ENCODE measurements around the gene PCDHA13. TPM values are rescaled to one million over a fixed set of nuclear protein-coding genes. Genes with fewer than 3 reads are reported as not detected.

The PCDHA13 gene, protein sequence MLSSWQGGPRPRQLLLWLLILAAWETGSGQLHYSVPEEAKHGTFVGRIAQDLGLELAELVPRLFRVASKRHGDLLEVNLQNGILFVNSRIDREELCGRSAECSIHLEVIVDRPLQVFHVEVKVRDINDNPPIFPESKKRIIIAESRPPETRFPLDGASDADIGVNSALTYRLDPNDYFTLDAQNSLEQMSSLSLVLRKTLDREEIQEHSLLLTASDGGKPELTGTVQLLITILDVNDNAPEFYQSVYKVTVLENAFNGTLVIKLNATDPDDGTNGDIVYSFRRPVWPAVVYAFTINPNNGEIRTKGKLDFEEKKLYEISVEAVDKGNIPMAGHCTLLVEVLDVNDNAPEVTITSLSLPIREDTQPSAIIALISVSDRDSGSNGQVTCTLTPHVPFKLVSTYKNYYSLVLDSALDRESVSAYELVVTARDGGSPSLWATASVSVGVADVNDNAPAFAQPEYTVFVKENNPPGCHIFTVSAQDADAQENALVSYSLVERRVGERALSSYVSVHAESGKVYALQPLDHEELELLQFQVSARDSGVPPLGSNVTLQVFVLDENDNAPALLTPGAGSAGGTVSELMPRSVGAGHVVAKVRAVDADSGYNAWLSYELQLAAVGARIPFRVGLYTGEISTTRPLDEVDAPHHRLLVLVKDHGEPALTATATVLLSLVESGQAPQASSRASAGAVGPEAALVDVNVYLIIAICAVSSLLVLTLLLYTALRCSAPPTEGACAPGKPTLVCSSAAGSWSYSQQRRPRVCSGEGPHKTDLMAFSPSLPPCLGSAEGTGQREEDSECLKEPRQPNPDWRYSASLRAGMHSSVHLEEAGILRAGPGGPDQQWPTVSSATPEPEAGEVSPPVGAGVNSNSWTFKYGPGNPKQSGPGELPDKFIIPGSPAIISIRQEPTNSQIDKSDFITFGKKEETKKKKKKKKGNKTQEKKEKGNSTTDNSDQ
- 0.08 and 0.59 TPM in 2 replicates for total RNA-seq (ENCODE audit: low replicate concordance)

DNA sequence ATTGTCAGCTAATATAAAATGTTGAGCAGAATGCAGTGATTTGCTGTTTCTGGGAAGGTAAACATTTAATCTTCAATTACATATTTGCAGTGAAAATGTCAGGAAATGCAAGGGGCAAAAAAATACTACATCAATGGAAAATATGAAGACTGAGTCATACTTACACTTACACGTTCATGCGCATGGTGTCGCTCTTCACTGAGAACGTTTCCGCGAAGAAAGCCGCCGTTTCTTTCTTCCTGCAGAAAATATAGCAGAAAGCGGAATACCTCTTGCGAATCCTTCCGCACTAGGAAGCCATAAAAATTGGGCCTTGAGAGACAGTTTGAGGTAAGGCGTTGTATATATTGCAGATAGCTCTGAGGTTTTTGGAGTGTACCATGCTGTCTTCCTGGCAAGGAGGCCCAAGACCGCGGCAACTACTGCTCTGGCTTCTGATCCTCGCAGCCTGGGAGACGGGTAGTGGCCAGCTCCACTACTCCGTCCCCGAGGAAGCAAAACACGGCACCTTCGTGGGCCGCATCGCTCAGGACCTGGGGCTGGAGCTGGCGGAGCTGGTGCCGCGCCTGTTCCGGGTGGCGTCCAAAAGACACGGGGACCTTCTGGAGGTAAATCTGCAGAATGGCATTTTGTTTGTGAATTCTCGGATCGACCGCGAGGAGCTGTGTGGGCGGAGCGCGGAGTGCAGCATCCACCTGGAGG, at the start of gene PCDHA13:
Gene PCDHA13 (plus strand): TSS at position 236 of the 702 bp plus-strand sequence. CDS start 145 bp downstream, at position 381.

DNA sequence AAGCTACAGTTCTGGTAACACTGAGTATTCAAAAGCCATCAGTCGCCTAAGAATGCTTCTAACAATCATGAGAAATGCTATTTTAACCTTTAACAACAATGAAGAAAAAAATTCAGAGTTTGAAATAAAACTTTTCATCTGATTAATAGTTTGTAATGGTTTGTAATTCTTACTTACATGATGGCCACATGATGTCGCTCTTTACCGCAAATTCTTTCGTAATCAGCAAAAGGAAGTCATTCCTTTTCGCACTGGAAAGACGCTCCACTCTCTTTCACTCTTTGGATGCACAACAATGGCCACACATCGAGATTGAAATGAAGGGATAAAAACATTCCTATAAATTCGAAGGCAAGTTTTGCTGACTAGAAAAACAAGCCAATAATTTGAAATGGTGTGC, 47.9 kb upstream of the PCDHA13 start, which contains the start of gene PCDHA7:
Gene PCDHA7 (plus strand): TSS at position 277 of the 400 bp plus-strand sequence. CDS start 115 bp downstream, at position 392.

DNA sequence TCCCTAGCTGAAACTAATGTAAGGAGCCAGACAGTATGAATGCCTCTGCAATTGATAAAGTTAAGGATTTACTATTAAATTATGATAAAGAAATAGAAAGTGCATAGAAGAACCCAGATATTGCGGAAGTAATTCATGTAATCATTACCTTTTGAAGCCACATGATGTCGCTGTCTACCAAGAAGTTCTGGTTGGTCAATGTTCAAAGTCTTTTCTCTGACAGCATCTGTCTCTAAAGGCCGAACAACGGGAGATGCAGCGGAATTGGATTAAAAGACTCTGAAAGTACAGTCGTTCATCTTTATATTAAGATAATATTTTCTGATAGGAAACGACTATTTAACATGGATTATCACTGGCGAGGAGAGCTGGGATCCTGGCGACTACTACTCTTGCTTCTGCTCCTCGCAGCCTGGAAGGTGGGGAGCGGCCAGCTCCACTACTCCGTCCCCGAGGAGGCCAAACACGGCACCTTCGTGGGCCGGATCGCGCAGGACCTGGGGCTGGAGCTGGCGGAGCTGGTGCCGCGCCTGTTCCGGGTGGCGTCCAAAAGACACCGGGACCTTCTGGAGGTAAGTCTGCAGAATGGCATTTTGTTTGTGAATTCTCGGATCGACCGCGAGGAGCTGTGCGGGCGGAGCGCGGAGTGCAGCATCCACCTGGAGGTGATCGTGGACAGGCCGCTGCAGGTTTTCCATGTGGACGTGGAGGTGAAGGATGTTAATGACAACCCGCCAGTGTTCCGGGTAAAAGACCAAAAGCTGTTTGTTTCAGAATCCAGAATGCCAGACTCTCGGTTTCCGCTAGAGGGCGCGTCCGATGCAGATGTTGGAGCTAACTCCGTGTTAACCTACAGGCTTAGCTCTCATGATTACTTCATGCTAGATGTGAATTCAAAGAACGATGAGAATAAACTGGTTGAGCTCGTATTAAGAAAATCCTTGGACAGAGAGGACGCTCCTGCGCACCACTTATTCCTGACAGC, 40.7 kb upstream of the PCDHA13 start, which contains the start of gene PCDHA8:
Gene PCDHA8 (plus strand): TSS at position 210 of the 985 bp plus-strand sequence. CDS start 135 bp downstream, at position 345.

DNA sequence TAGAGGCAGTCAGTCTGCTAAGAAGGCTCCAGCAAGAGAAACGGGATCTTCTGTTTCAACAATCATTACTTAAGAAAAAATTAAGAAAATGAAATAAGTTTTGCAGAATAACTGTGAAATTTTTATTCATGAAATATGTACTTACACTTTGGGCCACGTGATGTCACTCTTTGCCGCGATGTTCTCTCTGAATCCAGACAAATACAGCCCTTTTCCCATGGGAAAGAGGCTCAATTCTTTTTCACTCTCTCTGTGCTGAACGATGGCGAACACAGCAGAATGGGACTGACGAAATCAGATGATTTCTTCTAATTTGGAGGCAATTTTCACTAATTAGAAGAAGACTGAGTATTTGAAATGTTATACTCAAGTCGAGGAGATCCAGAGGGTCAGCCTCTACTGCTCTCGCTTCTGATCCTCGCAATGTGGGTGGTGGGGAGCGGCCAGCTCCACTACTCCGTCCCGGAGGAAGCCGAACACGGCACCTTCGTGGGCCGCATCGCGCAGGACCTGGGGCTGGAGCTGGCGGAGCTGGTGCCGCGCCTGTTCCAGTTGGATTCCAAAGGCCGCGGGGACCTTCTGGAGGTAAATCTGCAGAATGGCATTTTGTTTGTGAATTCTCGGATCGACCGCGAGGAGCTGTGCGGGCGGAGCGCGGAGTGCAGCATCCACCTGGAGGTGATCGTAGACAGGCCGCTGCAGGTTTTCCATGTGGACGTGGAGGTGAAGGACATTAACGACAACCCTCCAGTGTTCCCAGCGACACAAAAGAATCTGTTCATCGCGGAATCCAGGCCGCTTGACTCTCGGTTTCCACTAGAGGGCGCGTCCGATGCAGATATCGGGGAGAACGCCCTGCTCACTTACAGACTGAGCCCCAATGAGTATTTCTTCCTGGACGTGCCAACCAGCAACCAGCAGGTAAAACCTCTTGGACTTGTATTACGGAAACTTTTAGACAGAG, 33.5 kb upstream of the PCDHA13 start, which contains the start of gene PCDHA9:
Gene PCDHA9 (plus strand): TSS at position 244 of the 964 bp plus-strand sequence. CDS start 114 bp downstream, at position 358.

DNA sequence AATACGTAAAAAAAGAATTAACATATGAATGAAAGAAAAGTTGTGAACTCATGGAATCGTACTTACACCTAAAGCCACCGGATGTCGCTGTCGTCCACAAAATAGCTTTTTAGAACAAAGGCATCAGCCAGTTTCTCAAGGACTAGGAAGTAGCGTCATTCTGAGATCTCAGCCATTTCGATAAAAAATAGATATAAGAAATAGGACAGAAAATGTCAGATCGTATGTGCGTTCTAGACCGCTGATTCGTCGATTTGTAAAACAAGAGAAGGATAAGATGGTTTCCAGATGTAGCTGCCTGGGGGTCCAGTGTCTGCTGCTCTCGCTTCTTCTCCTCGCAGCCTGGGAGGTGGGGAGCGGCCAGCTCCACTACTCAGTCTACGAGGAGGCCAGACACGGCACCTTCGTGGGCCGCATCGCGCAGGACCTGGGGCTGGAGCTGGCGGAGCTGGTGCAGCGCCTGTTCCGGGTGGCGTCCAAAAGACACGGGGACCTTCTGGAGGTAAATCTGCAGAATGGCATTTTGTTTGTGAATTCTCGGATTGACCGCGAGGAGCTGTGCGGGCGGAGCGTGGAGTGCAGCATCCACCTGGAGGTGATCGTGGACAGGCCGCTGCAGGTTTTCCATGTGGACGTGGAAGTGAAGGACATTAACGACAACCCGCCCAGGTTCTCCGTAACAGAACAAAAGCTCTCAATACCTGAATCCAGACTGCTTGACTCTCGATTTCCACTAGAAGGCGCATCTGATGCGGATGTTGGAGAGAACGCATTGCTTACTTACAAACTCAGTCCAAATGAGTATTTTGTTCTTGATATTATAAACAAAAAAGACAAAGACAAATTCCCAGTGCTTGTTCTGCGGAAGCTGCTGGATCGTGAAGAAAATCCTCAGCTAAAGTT, 25.9 kb upstream of the PCDHA13 start, which contains the start of gene PCDHA10:
Gene PCDHA10 (plus strand): TSS at position 126 of the 903 bp plus-strand sequence. CDS start 152 bp downstream, at position 278.

DNA sequence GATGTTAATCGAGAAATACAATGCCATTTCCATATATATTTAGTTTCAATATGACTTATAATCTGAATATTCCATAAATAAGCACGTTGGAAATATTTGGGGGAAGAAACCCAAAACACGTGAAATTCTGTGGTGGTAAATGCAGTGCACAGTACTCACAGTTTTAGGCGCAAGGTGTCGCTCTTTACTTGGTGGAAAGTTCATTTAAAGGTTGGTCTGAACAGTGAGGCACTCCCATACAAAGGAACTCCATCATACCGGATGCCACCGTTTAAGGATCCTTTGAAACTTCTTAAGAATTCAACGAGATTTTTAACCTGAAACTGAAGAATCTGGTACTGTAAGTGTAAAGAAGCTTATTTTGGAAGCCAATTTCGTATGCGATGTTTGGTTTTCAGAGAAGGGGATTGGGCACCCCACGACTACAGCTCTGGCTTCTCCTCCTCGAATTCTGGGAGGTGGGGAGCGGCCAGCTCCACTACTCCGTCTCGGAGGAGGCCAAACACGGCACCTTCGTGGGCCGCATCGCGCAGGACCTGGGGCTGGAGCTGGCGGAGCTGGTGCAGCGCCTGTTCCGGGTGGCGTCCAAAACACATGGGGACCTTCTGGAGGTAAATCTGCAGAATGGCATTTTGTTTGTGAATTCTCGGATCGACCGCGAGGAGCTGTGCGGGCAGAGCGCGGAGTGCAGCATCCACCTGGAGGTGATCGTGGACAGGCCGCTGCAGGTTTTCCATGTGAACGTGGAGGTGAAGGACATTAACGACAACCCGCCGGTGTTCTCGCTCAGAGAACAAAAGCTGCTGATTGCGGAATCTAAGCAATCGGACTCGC, 13.0 kb upstream of the PCDHA13 start, which contains the start of gene PCDHA11:
Gene PCDHA11 (plus strand): TSS at position 237 of the 834 bp plus-strand sequence. CDS start 147 bp downstream, at position 384.

DNA sequence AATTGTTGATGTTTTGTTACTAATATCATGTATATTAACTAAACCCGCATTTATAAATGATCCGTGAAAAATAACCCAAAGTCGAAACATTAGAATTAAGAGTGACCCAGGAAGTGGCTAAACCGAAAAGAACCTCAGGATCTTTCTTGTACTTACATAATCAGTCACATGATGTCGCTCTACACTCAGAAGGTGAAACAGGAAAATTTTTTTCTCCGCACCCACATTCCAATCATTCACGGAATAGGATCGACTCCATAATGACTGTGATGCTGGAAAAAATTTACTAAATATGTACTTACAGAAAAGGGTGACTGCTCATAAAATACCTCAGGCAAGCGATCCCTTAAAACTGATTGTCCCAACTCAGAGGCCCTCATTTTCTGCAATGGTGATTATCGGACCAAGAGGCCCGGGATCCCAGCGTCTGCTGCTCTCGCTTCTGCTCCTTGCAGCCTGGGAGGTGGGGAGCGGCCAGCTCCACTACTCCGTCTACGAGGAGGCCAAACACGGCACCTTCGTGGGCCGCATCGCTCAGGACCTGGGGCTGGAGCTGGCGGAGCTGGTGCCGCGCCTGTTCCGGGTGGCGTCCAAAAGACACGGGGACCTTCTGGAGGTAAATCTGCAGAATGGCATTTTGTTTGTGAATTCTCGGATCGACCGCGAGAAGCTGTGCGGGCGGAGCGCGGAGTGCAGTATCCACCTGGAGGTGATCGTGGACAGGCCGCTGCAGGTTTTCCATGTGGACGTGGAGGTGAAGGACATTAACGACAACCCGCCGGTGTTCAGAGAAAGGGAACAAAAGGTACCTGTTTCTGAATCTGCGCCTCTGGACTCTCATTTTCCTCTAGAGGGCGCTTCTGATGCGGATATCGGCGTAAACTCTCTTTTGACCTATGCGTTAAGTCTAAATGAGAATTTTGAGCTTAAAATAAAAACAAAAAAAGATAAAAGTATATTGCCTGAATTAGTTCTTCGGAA, 6.5 kb upstream of the PCDHA13 start, which contains the start of gene PCDHA12:
Gene PCDHA12 (plus strand): TSS at position 224 of the 981 bp plus-strand sequence. CDS start 165 bp downstream, at position 389.

GRCh38 chr5:140925806-140926442, 44.0 kb downstream of the PCDHA13 start, which contains the start of gene PCDHAC1:
Gene PCDHAC1 (plus strand): TSS chr5:140926299. CDS start chr5:140926893, 594 bp downstream.

Other genes with a start within 250 kb of the PCDHA13 start
- 2.8 and 107 TPM in 2 replicates for gene CD14, start 248.9 kb upstream of the PCDHA13 start, total RNA-seq (ENCODE audit: low replicate concordance)
- gene TMCO6, start 242.7 kb upstream of the PCDHA13 start, total RNA-seq (ENCODE audit: low replicate concordance) = 9.0 and 13.5 TPM in 2 replicates
- gene NDUFA2, start 234.5 kb upstream of the PCDHA13 start, total RNA-seq (ENCODE audit: low replicate concordance) = 84.9 and 115 TPM in 2 replicates
- gene IK, start 234.3 kb upstream of the PCDHA13 start, total RNA-seq (ENCODE audit: low replicate concordance) = 107 and 212 TPM in 2 replicates
- 25.9 and 27.7 TPM in 2 replicates for gene WDR55, start 217.2 kb upstream of the PCDHA13 start, total RNA-seq (ENCODE audit: low replicate concordance)
- gene DND1, start 208.5 kb upstream of the PCDHA13 start, total RNA-seq (ENCODE audit: low replicate concordance) = 0.30 TPM in 1 of 2 replicates, not detected in the other
- 67.7 and 92.6 TPM in 2 replicates for gene HARS1, start 190.8 kb upstream of the PCDHA13 start, total RNA-seq (ENCODE audit: low replicate concordance)
- 24.1 and 27.4 TPM in 2 replicates for gene HARS2, start 190.7 kb upstream of the PCDHA13 start, total RNA-seq (ENCODE audit: low replicate concordance)
- gene ZMAT2, start 181.7 kb upstream of the PCDHA13 start, total RNA-seq (ENCODE audit: low replicate concordance) = 63.1 and 94.5 TPM in 2 replicates
- gene PCDHA1, start 96.0 kb upstream of the PCDHA13 start, total RNA-seq (ENCODE audit: low replicate concordance) = 0.08 TPM in 1 of 2 replicates, not detected in the other
- gene PCDHA2, start 87.3 kb upstream of the PCDHA13 start, total RNA-seq (ENCODE audit: low replicate concordance) = 0.08 and 0.12 TPM in 2 replicates
- 0.15 and 0.70 TPM in 2 replicates for gene PCDHA3, start 81.1 kb upstream of the PCDHA13 start, total RNA-seq (ENCODE audit: low replicate concordance)
- gene PCDHA4, start 75.1 kb upstream of the PCDHA13 start, total RNA-seq (ENCODE audit: low replicate concordance) = 0.23 and 0.82 TPM in 2 replicates
- gene PCDHA5, start 60.5 kb upstream of the PCDHA13 start, total RNA-seq (ENCODE audit: low replicate concordance) = 0.08 TPM in 1 of 2 replicates, not detected in the other
- gene PCDHA6, start 54.2 kb upstream of the PCDHA13 start, total RNA-seq (ENCODE audit: low replicate concordance) = 0.53 and 2.9 TPM in 2 replicates
- 0.75 and 1.5 TPM in 2 replicates for gene PCDHA7, start 47.9 kb upstream of the PCDHA13 start, total RNA-seq (ENCODE audit: low replicate concordance)
- gene PCDHA8, start 40.9 kb upstream of the PCDHA13 start, total RNA-seq (ENCODE audit: low replicate concordance) = under 0.01 and 0.47 TPM in 2 replicates
- gene PCDHA9, start 33.7 kb upstream of the PCDHA13 start, total RNA-seq (ENCODE audit: low replicate concordance) = under 0.01 and 0.23 TPM in 2 replicates
- gene PCDHA10, start 26.2 kb upstream of the PCDHA13 start, total RNA-seq (ENCODE audit: low replicate concordance) = 0.08 and 1.4 TPM in 2 replicates
- 0.15 and 0.59 TPM in 2 replicates for gene PCDHA11, start 13.2 kb upstream of the PCDHA13 start, total RNA-seq (ENCODE audit: low replicate concordance)
- gene PCDHA12, start 6.8 kb upstream of the PCDHA13 start, total RNA-seq (ENCODE audit: low replicate concordance) = 0.15 and 0.59 TPM in 2 replicates
- gene PCDHAC1, start 44.2 kb downstream of the PCDHA13 start, total RNA-seq (ENCODE audit: low replicate concordance) = under 0.01 and 0.35 TPM in 2 replicates
- gene PCDHAC2, start 84.4 kb downstream of the PCDHA13 start, total RNA-seq (ENCODE audit: low replicate concordance) = 0.15 and 2.3 TPM in 2 replicates
- gene PCDHB1, start 169.2 kb downstream of the PCDHA13 start, total RNA-seq (ENCODE audit: low replicate concordance) = not detected in 2 replicates
- 1.1 and 3.7 TPM in 2 replicates for gene PCDHB2, start 212.5 kb downstream of the PCDHA13 start, total RNA-seq (ENCODE audit: low replicate concordance)
- 0.15 and 1.1 TPM in 2 replicates for gene PCDHB3, start 218.3 kb downstream of the PCDHA13 start, total RNA-seq (ENCODE audit: low replicate concordance)
- 0.08 and 0.23 TPM in 2 replicates for gene PCDHB4, start 239.7 kb downstream of the PCDHA13 start, total RNA-seq (ENCODE audit: low replicate concordance)